WTC11 (cell line): ENCODE results near the gene C2orf66. TPM values are rescaled to one million over a fixed set of nuclear protein-coding genes. Genes with fewer than 3 reads are reported as not detected.

Experiments
- ATAC-seq: fragments of 200-7000 bp; cut with Tn5 transposase; 2 replicates; pipeline ENCODE4 v1.10.0; 2021; ENCODE audit warnings: mild to moderate bottlenecking, moderate library complexity
- CTCF ChIA-PET: fragments of 300-600 bp; sonication (Branson Sonifier 250); formaldehyde crosslinking; loops from one replicate; lab custom pipeline; 2021; ENCODE audit warnings: antibody characterized with exemption; lab: Charles Lee
- POLR2A ChIA-PET: fragments of 350-600 bp; sonication (Branson Sonifier 250); formaldehyde crosslinking; loops from one replicate; lab custom pipeline; 2021; ENCODE audit warnings: antibody characterized with exemption; lab: Charles Lee
- DNase-seq: peaks from one replicate; pipeline ENCODE4 v3.0.0; 2021; ENCODE audit warnings: low spot score
- H3K27ac Mint-ChIP-seq: 2 replicates; pipeline ENCODE4 v1.8.0; 2021; ENCODE audit warnings: mixed read lengths
- H3K27me3 Mint-ChIP-seq: 2 replicates; pipeline ENCODE4 v1.8.0; 2021; ENCODE audit warnings: low read depth, mild to moderate bottlenecking, moderate library complexity, mixed read lengths
- H3K36me3 Mint-ChIP-seq: 2 replicates; pipeline ENCODE4 v1.8.0; 2021; ENCODE audit warnings: mixed read lengths
- H3K4me1 Mint-ChIP-seq: 2 replicates; pipeline ENCODE4 v1.8.0; 2022; ENCODE audit warnings: mixed read lengths
- H3K4me3 Mint-ChIP-seq: 2 replicates; pipeline ENCODE4 v1.8.0; 2021; ENCODE audit warnings: mild to moderate bottlenecking, moderate library complexity, mixed read lengths
- H3K9me3 Mint-ChIP-seq: 2 replicates; pipeline ENCODE4 v1.8.0; 2021; ENCODE audit warnings: mixed read lengths
- CREB1 ChIP-seq: sonication (generic); formaldehyde crosslinking; IDR thresholded peaks from 2 replicates; pipeline ENCODE4 v1.8.0; 2023; ENCODE audit warnings: mild to moderate bottlenecking, missing genetic modification reagents
- ETV6 ChIP-seq: sonication (generic); formaldehyde crosslinking; IDR thresholded peaks from 2 replicates; pipeline ENCODE4 v1.8.1; 2022; ENCODE audit warnings: mild to moderate bottlenecking, missing genetic modification reagents
- GTF2I ChIP-seq: fragments of 250-450 bp; sonication (Bioruptor Pico); conservative IDR thresholded peaks from 2 replicates; pipeline ENCODE4 v1.4.0; 2021; ENCODE audit warnings: mild to moderate bottlenecking
- IRF2 ChIP-seq: sonication (generic); formaldehyde crosslinking; IDR thresholded peaks from 2 replicates; pipeline ENCODE4 v1.8.0; 2022; ENCODE audit warnings: low read depth, missing genetic modification reagents, borderline replicate concordance
- KAT7 ChIP-seq: sonication (generic); formaldehyde crosslinking; IDR thresholded peaks from 2 replicates; pipeline ENCODE4 v1.8.1; 2023; ENCODE audit warnings: missing genetic modification reagents, mild to moderate bottlenecking, borderline replicate concordance
- NR1H2 ChIP-seq: sonication (generic); formaldehyde crosslinking; IDR thresholded peaks from 2 replicates; pipeline ENCODE4 v1.9.0; 2021; ENCODE audit warnings: mild to moderate bottlenecking, moderate library complexity, missing genetic modification reagents
- OVOL2 ChIP-seq: fragments of 250-450 bp; sonication (Bioruptor Pico); IDR thresholded peaks from 2 replicates; pipeline ENCODE4 v1.9.0; 2021; ENCODE audit warnings: mild to moderate bottlenecking, borderline replicate concordance
- SOX15 ChIP-seq: fragments of 250-450 bp; sonication (Bioruptor Pico); IDR thresholded peaks from 2 replicates; pipeline ENCODE4 v1.9.0; 2021; ENCODE audit warnings: mild to moderate bottlenecking
- ZNF138 ChIP-seq: sonication (generic); formaldehyde crosslinking; conservative IDR thresholded peaks from 2 replicates; pipeline ENCODE4 v1.8.1; 2022; ENCODE audit warnings: mild to moderate bottlenecking, moderate library complexity, missing genetic modification reagents
- ZNF219 ChIP-seq: sonication (generic); formaldehyde crosslinking; IDR thresholded peaks from 2 replicates; pipeline ENCODE4 v1.8.0; 2023; ENCODE audit warnings: missing genetic modification reagents, mild to moderate bottlenecking, borderline replicate concordance
- ZNF317 ChIP-seq: sonication (generic); formaldehyde crosslinking; IDR thresholded peaks from 2 replicates; pipeline ENCODE4 v1.8.1; 2023; ENCODE audit warnings: low read depth, mild to moderate bottlenecking, moderate library complexity, missing genetic modification reagents, borderline replicate concordance
- total RNA-seq: library from RNA; stranded (reverse); gene quantifications from 3 replicates; pipeline ENCODE4 v1.2.3, GENCODE V29; 2021
- TF ChIP-seq, protein P1 (sequence below): sonication (generic); formaldehyde crosslinking; IDR thresholded peaks from 2 replicates; pipeline ENCODE4 v1.8.1; 2023; ENCODE audit warnings: mild to moderate bottlenecking, moderate library complexity, missing genetic modification reagents
- TF ChIP-seq, protein P2 (sequence below): sonication (generic); formaldehyde crosslinking; IDR thresholded peaks from 2 replicates; pipeline ENCODE4 v1.8.1; 2023; ENCODE audit warnings: mild to moderate bottlenecking, missing genetic modification reagents, borderline replicate concordance
- TF ChIP-seq, protein P3 (sequence below): fragments of 250-450 bp; sonication (Bioruptor Pico); IDR thresholded peaks from 2 replicates; pipeline ENCODE4 v2.1.2; 2022; ENCODE audit warnings: mild to moderate bottlenecking, moderate library complexity
- TF ChIP-seq, protein P4 (sequence below): sonication (generic); formaldehyde crosslinking; IDR thresholded peaks from 2 replicates; pipeline ENCODE4 v1.8.1; 2022; ENCODE audit warnings: mild to moderate bottlenecking, missing genetic modification reagents, moderate library complexity, borderline replicate concordance
- TF ChIP-seq, protein P5 (sequence below): sonication (generic); formaldehyde crosslinking; conservative IDR thresholded peaks from 2 replicates; pipeline ENCODE4 v1.8.1; 2022; ENCODE audit warnings: mild to moderate bottlenecking, missing genetic modification reagents
- TF ChIP-seq, protein P6 (sequence below): sonication (generic); formaldehyde crosslinking; IDR thresholded peaks from 2 replicates; pipeline ENCODE4 v1.8.0; 2023; ENCODE audit warnings: missing genetic modification reagents
- TF ChIP-seq, protein P7 (sequence below): fragments of 250-450 bp; sonication (Bioruptor Pico); IDR thresholded peaks from 2 replicates; pipeline ENCODE4 v1.9.0; 2021; ENCODE audit warnings: mild to moderate bottlenecking
- TF ChIP-seq, protein P8 (sequence below): sonication (generic); formaldehyde crosslinking; IDR thresholded peaks from 2 replicates; pipeline ENCODE4 v1.8.1; 2023; ENCODE audit warnings: mild to moderate bottlenecking, missing genetic modification reagents, moderate library complexity
- TF ChIP-seq, protein P9 (sequence below): sonication (generic); formaldehyde crosslinking; IDR thresholded peaks from 2 replicates; pipeline ENCODE4 v1.8.1; 2023; ENCODE audit warnings: mild to moderate bottlenecking, missing genetic modification reagents

The C2orf66 gene
- total RNA-seq, 1 experiment from 2014 or later: not detected

DNA sequence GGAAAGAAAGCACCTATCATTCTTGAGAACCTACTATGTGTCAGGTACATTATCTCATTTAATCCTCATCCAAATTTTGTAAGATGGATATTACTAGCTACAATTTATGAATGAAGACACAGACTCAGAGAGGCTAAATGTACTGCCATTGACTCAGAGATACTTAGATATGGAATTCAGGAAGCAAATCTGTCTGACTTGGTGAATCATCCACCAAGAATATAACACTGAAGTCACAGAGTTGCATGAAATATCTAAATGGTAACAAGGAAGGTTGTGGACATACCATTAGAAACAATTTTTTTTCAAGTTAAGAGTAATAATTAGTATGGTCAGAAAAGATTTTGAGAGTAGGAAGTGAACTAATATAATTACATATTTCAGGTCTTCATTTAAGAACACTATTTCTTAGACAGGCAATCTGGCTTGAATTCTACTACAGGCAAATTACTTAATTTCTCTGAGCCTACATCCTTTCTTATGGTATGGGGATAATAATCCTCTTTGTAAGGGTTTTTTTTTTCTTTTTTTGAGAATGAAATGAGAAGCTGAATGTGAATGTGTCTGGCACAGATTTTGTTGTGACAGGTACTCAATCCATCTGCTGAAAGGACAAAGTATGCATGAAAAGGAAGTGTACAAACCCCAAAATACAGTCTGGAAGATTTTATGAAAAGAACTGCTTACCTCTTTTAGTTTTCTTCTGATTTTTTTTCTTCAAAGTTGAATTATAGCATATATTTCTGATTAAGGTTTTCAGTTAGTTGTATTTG lies 14.8 kb upstream of the C2orf66 start:
- POLR2A ChIA-PET: interaction anchor here (1.4 kb wide), 1 partner anchor 24 kb away, joined by 3 read pairs; the partner anchor contains the start of gene GTF3C3
- peaks cover 5% of the 10 kb centered on the region; the same call in 1 of the 2 replicates for H3K27me3 Mint-ChIP-seq
- peaks cover 23% of the 10 kb centered on the region for H3K9me3 Mint-ChIP-seq
- peaks cover 4% of the 10 kb centered on the region; the same call in 1 of the 2 replicates for H3K4me1 Mint-ChIP-seq
- DNase-seq (no peak), ATAC-seq (no peak)
- TF ChIP-seq CREB1 (CRISPR knock-in tag): no peak
- TF ChIP-seq OVOL2 (CRISPR knock-in tag): no peak
- TF ChIP-seq, protein P1, sequence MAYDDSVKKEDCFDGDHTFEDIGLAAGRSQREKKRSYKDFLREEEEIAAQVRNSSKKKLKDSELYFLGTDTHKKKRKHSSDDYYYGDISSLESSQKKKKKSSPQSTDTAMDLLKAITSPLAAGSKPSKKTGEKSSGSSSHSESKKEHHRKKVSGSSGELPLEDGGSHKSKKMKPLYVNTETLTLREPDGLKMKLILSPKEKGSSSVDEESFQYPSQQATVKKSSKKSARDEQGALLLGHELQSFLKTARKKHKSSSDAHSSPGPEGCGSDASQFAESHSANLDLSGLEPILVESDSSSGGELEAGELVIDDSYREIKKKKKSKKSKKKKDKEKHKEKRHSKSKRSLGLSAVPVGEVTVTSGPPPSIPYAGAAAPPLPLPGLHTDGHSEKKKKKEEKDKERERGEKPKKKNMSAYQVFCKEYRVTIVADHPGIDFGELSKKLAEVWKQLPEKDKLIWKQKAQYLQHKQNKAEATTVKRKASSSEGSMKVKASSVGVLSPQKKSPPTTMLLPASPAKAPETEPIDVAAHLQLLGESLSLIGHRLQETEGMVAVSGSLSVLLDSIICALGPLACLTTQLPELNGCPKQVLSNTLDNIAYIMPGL (CRISPR knock-in tag): no peak
- TF ChIP-seq NR1H2 (CRISPR knock-in tag): no peak
- TF ChIP-seq, protein P2, sequence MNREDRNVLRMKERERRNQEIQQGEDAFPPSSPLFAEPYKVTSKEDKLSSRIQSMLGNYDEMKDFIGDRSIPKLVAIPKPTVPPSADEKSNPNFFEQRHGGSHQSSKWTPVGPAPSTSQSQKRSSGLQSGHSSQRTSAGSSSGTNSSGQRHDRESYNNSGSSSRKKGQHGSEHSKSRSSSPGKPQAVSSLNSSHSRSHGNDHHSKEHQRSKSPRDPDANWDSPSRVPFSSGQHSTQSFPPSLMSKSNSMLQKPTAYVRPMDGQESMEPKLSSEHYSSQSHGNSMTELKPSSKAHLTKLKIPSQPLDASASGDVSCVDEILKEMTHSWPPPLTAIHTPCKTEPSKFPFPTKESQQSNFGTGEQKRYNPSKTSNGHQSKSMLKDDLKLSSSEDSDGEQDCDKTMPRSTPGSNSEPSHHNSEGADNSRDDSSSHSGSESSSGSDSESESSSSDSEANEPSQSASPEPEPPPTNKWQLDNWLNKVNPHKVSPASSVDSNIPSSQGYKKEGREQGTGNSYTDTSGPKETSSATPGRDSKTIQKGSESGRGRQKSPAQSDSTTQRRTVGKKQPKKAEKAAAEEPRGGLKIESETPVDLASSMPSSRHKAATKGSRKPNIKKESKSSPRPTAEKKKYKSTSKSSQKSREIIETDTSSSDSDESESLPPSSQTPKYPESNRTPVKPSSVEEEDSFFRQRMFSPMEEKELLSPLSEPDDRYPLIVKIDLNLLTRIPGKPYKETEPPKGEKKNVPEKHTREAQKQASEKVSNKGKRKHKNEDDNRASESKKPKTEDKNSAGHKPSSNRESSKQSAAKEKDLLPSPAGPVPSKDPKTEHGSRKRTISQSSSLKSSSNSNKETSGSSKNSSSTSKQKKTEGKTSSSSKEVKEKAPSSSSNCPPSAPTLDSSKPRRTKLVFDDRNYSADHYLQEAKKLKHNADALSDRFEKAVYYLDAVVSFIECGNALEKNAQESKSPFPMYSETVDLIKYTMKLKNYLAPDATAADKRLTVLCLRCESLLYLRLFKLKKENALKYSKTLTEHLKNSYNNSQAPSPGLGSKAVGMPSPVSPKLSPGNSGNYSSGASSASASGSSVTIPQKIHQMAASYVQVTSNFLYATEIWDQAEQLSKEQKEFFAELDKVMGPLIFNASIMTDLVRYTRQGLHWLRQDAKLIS (CRISPR knock-in tag): no peak
- CTCF ChIA-PET: no interaction called here
- H3K27ac Mint-ChIP-seq: no peak overlapping the region
- H3K4me3 Mint-ChIP-seq: no peak overlapping the region
- peaks cover 2% of the 10 kb centered on the region for H3K36me3 Mint-ChIP-seq

DNA sequence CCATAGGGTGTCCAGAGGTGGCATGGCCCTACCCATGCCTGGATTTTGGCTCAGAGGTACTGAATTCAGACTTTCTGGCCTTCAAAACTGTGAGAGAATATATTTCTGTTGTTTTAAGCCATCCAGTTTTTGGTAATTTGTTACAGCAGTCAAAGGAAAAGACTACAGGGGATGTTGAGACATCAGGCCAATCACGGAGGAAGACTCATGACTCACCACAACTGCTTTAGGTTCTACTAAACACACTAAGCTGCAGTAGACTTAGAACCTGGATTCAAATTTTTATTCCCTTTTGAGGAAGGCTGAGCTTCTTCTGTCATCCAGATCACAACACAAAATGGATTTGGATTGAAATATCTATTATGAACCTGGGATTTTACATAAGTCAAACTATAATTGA lies 12.0 kb upstream of the C2orf66 start:
- Mint-ChIP-seq H3K9me3 (peaks cover 48% of the 10 kb centered on the region), H3K4me3 (no peak overlapping the region), H3K27me3 (peaks cover 8% of the 10 kb centered on the region; the same call in 1 of the 2 replicates), H3K4me1 (no peaks in the 10 kb centered on the region), H3K27ac (no peak overlapping the region), H3K36me3 (peaks cover 24% of the 10 kb centered on the region)
- CTCF ChIA-PET: no interaction called here
- POLR2A ChIA-PET: no interaction called here
- ATAC-seq (no peak), DNase-seq (no peak)
- TF ChIP-seq, protein P3, sequence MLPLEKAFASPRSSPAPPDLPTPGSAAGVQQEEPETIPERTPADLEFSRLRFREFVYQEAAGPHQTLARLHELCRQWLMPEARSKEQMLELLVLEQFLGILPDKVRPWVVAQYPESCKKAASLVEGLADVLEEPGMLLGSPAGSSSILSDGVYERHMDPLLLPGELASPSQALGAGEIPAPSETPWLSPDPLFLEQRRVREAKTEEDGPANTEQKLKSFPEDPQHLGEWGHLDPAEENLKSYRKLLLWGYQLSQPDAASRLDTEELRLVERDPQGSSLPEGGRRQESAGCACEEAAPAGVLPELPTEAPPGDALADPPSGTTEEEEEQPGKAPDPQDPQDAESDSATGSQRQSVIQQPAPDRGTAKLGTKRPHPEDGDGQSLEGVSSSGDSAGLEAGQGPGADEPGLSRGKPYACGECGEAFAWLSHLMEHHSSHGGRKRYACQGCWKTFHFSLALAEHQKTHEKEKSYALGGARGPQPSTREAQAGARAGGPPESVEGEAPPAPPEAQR (CRISPR knock-in tag): no peak
- TF ChIP-seq IRF2 (CRISPR knock-in tag) (no peak), ZNF219 (no peak), KAT7 (CRISPR knock-in tag) (no peak), ETV6 (CRISPR knock-in tag) (no peak), ZNF138 (CRISPR knock-in tag) (no peak), SOX15 (CRISPR knock-in tag) (no peak), GTF2I (CRISPR knock-in tag) (no peak), ZNF317 (CRISPR knock-in tag) (no peak), OVOL2 (CRISPR knock-in tag) (no peak)
- TF ChIP-seq, protein P4, sequence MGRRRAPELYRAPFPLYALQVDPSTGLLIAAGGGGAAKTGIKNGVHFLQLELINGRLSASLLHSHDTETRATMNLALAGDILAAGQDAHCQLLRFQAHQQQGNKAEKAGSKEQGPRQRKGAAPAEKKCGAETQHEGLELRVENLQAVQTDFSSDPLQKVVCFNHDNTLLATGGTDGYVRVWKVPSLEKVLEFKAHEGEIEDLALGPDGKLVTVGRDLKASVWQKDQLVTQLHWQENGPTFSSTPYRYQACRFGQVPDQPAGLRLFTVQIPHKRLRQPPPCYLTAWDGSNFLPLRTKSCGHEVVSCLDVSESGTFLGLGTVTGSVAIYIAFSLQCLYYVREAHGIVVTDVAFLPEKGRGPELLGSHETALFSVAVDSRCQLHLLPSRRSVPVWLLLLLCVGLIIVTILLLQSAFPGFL (CRISPR knock-in tag): no peak
- TF ChIP-seq, protein P5, sequence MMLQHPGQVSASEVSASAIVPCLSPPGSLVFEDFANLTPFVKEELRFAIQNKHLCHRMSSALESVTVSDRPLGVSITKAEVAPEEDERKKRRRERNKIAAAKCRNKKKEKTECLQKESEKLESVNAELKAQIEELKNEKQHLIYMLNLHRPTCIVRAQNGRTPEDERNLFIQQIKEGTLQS (CRISPR knock-in tag): no peak
- TF ChIP-seq, protein P6, sequence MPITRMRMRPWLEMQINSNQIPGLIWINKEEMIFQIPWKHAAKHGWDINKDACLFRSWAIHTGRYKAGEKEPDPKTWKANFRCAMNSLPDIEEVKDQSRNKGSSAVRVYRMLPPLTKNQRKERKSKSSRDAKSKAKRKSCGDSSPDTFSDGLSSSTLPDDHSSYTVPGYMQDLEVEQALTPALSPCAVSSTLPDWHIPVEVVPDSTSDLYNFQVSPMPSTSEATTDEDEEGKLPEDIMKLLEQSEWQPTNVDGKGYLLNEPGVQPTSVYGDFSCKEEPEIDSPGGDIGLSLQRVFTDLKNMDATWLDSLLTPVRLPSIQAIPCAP (CRISPR knock-in tag): no peak
- TF ChIP-seq, protein P7, sequence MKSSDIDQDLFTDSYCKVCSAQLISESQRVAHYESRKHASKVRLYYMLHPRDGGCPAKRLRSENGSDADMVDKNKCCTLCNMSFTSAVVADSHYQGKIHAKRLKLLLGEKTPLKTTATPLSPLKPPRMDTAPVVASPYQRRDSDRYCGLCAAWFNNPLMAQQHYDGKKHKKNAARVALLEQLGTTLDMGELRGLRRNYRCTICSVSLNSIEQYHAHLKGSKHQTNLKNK (CRISPR knock-in tag): no peak
- TF ChIP-seq, protein P8, sequence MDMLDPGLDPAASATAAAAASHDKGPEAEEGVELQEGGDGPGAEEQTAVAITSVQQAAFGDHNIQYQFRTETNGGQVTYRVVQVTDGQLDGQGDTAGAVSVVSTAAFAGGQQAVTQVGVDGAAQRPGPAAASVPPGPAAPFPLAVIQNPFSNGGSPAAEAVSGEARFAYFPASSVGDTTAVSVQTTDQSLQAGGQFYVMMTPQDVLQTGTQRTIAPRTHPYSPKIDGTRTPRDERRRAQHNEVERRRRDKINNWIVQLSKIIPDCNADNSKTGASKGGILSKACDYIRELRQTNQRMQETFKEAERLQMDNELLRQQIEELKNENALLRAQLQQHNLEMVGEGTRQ (CRISPR knock-in tag): no peak
- TF ChIP-seq, protein P9, sequence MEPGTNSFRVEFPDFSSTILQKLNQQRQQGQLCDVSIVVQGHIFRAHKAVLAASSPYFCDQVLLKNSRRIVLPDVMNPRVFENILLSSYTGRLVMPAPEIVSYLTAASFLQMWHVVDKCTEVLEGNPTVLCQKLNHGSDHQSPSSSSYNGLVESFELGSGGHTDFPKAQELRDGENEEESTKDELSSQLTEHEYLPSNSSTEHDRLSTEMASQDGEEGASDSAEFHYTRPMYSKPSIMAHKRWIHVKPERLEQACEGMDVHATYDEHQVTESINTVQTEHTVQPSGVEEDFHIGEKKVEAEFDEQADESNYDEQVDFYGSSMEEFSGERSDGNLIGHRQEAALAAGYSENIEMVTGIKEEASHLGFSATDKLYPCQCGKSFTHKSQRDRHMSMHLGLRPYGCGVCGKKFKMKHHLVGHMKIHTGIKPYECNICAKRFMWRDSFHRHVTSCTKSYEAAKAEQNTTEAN (CRISPR knock-in tag): no peak
